GM12801 (cell line): ENCODE results near the gene ATP8B1.

Experiments used
- CTCF ChIP-seq: IDR thresholded peaks from one replicate; pipeline ENCODE4 v1.5.1; 2011; ENCODE audit warnings: control low read depth; ENCODE audit not compliant: insufficient read length; ENCODE audit errors: extremely low read depth

The ATP8B1 gene

GRCh38 chr18:57754577-57755338 is 48.4 kb downstream of the ATP8B1 start:
- no peak for TF ChIP-seq CTCF

- no peak for TF ChIP-seq CTCF
Measured at GRCh38 chr18:57753063-57753462, 50.1 kb downstream of the ATP8B1 start.

- no peak for TF ChIP-seq CTCF
Measured at GRCh38 chr18:57749604-57749970, 53.5 kb downstream of the ATP8B1 start.

- TF ChIP-seq CTCF, result no peak
Measured at GRCh38 chr18:57748770-57749603, 54.1 kb downstream of the ATP8B1 start.

- TF ChIP-seq CTCF, result no peak
Measured at GRCh38 chr18:57747809-57748680, 55.1 kb downstream of the ATP8B1 start.

- no peak for TF ChIP-seq CTCF
Measured at GRCh38 chr18:57744211-57744694, 58.9 kb downstream of the ATP8B1 start.

- no peak for TF ChIP-seq CTCF
Measured at GRCh38 chr18:57743008-57743407, 60.1 kb downstream of the ATP8B1 start.
